GM21360 (cell line): ENCODE measurements around the gene ANKRD33B.

Experiments used
- ATAC-seq: cut with Tn5 transposase; IDR thresholded peaks from one replicate; pipeline ENCODE4 v1.9.1; 2021; ENCODE audit warnings: mild to moderate bottlenecking, moderate library complexity; ENCODE audit not compliant: unreplicated experiment

The ANKRD33B gene

DNA sequence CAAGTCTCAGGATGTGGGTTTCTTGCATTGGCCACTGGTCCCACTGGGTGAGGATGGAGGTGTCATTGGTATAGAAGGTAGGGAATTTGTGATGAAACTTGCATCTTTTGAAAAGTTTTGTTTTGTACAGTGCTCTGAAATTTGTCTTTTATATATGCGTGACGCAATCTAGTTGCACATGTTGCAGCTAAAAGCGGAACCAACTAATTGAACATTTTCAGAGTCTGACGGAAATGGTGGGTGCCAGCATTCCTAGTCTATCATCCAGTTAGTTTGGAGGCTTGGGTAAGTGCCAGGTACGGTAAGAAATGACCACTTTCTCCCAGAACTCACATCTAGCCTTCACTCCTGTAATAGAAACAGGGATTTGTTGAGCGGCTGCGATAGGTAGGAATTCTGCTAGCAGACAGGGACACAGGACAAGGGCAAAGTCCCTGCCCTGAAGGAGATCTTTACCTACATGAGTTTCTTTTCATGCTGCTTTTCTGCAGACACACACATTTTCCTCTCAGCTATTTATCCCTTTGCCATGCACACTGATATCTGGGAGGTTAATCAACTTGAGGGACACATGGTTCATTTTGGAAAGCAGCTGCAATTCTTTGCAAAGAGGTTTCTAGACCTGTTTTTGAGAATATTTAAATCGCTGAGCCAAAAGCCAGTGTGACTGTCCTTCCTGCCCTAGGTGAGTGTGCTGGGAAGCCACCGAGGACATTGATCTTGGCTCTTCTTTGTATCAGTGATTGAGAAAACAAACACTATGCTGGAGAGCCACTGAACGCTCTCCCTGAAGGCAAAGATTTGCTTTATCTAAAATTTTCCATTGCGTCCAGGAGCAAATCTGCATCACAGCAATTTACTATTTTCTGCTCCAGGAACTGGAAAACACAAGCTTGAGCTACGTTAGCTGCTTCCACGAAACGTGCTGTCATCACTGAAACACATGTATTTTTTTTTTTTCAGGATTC lies 107.5 kb downstream of the ANKRD33B start:
- ATAC-seq = no peak

DNA sequence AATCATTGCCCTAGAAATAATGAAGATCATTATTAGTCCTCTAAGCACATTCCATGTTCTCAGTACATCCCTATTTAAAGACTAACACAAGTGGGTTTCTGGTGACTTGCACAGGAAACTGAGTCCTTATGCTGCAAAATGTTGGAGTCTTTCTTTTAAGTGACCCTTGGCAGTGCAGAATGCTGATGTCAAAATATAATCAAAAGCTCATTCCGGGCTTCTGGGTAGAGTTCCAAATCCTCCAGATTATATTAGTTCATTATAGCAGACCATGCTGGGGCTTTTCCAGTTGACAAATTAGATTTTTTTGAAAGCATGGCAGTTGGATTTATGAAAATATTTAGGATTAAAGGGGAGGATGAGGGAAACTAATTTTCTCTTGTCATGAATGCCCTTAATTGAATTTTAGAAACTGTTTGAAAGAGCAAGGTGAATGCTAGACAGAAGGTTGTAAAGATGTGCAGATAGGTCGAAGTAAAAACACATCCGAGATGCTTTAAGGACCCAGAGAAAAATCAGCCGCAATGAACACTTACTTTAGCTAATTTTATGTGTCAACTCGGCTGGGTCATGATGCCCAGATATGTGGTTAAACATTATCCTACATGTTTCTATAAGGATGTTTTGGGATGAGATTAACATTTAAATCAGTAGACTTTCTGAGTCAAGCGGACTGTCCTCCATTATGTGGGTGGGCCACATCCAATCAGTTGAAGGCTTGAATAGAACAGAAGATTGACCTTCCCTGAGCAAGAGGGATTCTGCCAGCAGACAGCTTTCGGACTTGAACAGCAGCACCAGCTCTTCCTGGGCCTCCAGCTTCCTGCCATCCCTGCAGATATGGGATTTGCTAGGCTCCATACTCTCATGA lies 108.5 kb downstream of the ANKRD33B start:
- no peak for ATAC-seq

DNA sequence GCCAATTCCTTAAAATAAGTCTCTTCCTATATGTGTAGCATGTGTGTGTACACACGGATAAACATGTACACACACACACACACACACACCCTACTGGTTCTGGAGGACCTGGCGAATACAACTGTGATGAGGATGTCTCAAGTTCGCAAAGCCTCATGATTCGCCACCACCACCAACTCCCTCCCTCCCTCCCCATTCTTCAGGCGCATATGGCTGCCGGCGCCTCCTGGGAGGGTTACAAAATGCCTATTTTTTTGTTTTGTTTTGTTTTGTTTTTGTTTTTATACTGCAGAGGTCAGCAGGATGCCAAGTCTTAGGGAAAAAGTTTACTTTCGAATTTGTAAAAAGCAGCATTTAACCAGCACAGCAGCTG lies 109.1 kb downstream of the ANKRD33B start:
- ATAC-seq = no peak

DNA sequence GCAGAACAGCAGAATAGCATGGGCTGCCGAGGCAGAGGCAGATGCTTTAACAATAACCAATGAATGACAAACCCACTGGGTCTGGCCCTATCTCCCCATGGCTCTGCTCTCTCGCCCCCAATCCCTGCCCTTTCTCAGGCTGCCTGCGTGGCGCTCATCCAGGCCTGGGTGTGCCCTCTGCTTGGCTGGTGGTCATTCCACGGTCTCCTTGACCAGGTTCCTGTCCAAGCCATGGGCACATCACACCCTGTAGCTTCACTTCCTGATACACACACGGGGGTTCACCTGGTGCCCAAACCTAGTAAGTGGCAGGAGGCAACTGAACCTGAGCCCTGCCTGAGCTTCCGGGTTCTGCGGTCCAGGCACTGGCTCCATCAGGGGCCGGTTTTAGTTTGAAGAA lies 109.5 kb downstream of the ANKRD33B start:
- no peak for ATAC-seq

DNA sequence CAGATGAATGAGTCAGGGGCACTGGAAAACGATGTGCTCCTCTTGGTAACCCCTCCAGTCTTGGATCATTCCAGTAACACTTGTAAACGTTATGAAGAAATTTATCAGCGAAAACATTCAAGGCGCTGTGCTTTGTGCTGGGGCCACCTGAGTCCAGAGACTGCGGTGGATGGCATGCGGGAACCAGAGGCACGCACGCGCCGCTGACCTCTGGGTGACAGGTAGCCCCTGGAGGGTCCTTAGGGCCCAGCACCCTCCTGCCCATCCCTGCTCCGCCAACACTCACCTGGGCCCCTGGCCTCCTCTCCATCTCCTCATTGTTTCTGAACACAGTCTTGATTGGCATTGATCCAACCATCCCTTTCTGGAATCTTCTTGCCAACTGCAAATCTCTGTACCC lies 110.2 kb downstream of the ANKRD33B start:
- ATAC-seq = no peak

DNA sequence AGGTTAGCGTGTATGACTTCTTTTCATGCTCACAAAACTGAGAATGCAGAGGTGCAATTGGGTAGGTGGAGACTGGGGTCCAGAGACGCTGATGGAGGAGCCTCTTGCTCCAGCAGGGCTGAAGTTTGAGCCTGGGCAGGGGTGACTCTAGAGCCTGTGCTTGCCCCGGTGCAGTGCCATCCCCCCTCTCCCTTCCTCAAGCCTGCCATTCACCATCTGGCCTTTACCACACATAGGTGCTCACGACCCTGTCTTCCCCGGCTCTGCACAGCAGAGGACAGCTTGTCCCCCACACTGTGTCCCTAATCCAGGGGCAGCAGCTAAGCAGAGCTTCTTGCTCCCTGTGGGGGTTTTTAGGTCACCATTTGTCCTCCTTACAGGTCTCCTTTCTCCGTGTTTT lies 110.7 kb downstream of the ANKRD33B start:
- no peak for ATAC-seq

DNA sequence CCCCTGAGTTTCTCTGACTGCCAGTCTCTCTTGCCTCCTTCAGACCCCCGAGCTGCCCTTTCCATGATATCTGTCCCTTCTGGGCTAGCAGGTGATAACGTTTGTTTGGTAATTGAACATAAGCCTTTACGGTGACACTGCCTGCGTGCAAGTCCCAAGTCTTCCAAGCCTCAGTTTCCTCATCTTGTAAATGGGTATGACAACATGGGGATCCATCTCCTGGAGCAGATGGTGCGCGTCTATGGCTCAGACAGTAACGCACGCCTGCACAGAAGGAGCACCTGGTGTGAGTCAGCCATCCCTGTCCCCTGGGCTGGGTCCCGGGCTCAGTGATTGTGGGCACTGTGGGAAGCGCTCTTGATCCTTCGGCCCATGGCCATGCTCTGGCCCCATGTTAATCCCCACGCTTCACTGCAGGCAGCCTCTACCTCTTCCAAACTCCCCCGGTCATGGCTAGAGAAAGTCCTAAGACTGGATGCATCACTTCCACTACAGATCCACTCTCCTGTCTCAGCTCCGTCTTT lies 111.4 kb downstream of the ANKRD33B start:
- no peak for ATAC-seq

DNA sequence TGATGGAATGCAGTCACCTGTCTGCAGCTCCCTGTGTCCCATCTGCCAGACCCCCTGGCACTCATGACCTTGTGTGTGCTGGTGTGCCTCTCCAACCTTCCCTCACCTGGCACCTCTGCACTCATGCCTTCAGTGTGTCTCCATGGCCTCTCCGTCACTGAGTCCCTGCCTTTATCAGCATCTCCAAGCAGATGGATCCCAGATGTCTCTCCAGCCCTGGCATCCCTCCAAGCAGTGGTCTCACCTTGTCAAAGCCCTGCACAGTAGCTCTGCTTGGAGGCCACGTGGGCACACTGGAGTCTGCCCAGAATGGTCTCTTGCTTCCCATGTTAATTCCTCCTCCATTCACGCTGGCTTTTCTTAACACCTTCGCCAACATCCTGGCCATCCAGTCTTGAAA lies 112.4 kb downstream of the ANKRD33B start:
- no peak for ATAC-seq

DNA sequence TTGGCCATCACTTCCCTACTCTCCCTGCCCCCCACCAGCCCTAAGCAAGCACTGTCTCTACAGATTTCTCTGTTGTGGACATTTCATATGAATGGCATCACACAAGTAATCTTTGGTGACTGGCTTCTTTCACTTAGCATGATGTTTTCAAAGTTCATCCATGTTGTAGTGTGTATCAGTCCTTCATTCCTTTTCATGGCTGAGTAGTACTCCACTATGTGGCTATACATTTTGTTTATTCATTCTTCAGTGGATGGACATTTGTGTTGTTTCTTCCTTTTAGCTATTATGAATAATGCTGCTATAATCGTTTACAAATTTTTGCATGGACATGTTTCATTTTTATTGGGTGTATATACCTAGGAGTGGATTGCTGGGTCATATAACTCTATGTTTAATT lies 113.1 kb downstream of the ANKRD33B start:
- ATAC-seq = no peak

DNA sequence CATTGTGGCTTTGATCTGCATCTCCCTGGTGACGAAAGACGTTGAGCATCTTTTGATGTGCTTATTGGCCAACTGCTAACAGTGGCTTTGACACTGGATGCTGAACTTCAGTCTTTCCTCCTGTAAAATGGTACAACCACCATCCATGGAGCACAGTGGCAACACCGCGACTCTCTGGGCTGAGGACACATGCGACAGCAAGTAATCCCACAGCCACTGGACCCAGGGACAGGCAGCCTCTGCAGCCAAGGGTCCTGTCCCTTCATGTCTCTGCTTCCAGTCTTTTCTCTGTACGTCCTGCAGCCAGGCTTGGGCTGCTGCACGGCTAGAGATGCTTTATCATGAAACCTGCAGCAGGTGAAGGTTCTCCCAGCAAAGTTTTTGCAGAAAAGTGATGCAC lies 113.7 kb downstream of the ANKRD33B start:
- ATAC-seq = no peak

DNA sequence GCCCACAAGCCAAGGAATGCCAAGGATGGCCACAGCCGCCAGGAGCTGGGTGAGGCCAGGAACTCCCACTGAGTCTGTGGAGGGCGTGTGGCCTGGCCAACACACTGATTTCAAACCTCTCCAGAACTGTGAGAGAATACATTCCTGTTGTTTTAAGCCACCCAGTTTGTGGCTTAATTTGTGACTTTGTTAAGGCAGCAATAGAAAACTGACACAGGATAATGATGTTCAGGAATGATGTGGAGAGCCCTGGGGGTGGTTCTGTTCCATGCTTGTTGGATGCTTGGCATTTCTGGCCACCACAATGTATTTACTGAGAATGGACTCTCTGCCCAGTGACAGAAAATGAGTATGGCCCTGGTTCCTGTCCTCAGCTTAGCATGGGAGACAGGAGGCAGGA lies 114.4 kb downstream of the ANKRD33B start:
- no peak for ATAC-seq

DNA sequence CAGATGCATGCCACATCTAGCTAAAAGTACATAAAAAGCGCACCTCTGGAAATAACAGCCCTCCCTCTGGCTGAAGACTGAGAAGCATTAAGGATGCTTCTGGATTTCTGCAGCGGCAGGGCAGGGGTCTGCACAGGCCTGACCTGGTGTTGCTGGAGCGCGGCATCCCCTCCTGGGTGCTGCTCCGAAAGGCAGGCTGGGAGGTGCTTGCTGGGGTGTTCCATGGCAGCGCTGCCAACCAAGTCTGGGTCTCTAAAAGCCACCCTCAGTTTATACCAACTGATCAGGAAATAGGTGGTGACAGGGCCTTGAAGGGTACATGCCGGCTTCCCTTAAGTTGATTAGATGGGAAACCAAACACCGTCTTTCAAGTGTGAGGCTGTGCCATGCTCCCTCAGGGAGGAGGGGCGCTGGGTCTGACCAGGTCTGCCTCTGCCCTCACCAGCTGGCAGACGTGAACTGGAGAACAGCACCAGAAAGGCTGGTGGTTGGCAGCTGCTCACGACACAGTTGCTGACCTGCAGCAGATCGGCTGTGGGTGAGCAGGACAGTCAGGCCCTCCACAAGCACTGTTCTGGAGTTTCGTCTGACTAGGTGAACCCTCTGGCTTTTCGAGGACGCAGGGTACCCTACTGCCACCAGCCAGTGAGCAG lies 115.6 kb downstream of the ANKRD33B start:
- ATAC-seq = no peak

DNA sequence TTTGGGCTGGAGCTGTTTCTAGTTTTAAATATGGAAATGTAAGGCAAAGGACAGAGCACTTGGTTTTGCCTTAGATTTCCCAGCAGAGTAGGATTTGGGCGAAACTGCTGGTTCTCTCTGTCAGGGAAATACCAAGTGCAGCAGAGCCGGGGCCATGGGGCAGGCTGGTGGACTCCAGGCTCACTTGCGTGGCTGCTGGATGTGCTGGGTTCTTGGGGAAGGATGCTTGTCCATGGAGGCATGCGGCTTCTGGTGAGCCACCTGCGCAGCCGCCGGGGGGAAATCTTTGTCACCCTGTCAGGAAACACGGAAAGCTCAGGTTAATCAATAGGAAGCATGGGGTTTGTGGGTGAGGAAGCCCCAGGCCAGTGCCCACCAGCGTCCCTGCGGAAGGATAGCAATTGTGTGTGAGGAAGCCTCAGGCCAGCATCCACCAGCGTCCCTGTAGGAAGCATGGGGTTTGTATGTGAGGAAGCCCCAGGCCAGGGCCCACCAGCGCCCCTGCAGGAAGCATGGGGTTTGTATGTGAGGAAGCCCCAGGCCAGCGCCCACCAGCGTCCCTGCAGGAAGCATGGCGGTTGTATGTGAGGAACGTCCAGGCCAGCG lies 117.1 kb downstream of the ANKRD33B start:
- ATAC-seq = no peak

DNA sequence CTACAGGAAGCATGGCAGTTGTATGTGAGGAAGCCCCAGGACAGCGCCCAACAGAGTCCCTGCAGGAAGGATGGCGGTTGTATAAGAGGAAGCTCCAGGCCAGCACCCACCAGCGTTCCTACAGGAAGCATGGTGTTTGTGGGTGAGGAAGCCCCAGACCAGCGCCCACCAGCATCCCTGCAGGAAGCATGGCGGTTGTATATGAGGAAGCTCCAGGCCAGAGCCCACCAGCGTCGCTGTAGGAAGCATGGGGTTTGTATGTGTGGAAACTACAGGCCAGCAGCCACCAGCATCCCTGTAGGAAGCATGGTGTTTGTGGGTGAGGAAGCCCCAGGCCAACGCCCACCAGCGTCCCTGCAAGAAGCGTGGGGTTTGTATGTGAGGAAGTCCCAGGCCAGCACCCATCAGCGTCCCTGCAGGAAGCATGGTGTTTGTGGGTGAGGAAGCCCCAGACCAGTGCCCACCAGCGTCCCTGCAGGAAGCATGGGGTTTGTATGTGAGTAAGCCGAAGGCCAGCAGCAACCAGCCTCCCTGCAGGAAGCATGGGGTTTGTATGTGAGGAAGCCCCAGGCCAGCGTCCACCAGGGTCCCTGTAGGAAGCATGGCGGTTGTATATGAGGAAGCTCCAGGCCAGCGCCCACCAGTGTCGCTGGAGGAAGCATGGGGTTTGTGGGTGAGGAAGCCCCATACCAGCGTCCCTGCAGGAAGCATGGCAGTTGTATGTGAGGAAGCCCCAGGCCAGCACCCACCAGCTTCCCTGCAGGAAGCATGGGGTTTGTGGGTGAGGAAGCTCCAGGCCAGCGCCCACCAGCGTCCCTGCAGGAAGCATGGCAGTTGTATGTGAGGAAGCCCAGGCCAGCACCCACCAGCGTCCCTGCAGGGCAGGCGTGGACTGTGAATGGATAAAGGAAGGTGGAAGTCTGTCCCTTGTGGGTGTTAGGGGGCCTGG lies 118.1 kb downstream of the ANKRD33B start:
- ATAC-seq = no peak

DNA sequence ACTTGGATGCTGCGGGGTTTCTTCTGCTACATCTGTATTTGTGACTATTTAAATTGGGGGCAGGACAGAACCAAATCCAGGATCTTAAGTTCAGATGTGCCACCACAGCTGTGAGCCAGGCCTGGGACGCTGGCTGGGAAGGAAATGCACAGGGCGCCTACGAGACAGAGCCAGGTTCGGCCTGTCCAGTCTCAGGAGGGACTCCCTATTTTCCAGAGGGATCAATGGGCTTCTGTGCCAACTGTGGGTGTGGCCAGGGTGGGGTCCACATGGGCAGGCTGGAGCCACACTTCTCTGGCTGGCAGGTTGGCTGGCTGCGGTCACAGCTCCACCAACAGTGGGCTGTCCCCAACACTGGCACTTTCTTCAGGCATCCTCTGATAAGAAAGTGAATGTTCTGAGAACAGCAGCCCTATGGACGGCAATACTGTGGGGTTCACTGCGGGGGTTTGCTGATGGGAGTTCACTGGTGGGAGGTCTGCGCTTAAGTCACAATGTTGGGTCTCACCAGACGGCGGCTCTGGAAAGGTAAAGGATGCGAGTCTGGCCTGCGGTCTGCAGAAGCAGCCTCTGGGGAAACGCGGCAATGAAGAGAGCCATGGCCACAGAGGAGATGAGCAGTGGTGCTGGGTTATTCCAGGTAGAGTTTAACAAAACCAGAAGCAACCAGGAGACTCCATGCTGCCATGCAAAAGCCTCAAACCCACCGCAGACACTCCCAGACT lies 119.1 kb downstream of the ANKRD33B start:
- ATAC-seq = no peak

DNA sequence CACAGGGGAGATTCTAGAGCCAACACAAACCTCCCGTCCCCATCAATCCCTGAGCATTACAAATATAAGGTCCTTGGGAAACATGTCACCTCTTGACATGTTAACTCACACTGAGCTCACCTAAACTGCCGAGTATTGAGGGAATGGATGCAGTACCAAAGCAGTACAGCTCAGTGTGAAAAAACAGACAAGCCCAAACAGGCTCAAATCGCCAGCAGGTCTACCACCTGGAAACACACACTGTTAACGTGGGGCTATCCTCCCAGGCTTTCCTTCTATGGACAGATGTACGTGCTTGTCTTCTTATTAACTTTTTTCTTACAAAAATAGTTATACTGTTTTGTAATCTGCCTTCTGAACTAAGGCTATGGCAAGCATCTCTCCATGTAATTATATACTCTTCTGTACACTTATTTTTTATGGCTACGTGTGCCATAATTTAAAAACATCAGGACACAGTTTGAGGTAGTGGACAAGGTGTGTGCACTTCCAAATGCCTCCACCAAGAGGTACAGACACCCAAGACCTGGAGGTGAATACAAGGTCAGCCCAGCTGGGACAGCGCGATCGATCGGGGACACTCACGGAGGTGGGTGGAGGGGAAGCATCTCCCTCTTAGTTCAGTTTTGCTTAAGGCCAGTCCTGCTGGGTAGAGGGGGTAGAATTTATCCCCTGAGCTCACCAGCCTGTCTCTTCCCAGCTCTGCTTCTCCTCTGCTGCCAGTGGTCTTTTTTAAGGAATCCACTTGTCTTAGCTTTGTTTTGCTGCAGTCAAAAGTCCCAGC lies 120.6 kb downstream of the ANKRD33B start:
- peak; percentile 69 for ATAC-seq

DNA sequence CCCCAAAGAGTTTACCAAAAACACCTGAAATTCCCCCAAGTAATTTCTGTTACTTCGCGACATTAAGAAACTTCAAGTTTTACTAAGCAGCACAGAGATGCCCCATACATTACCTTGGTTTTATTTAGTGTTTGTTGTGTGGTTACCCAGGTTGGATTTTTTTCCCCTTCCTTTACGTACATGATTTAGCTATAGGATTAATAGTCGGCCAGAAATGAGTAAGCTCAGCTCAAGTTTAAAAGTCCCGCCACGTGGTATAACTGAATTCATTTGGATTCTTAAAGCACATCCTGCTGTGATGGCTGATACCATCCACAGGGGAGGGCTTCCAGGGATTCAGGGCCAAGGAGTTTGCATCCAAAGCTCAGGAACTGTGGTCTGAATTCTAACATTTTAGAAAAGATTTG lies 121.2 kb downstream of the ANKRD33B start:
- ATAC-seq = peak; percentile 81

DNA sequence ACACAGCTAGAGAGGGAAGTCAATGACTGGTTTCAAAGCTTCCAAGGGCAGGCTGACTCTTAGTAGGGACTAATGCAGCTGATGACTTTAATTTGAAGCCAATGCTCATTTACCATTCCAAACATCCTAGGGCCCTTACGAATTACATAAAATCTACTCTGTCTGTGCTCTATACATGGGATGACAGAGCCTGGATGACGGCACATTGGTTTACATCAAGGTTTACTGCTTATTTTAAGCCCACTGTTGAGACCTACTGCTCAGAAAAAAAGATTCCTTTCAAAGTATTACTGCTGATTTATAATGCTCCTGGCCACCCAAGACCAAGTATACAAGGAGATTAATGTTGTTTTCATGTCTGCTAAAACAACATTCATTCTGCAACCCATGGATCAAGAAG lies 123.0 kb downstream of the ANKRD33B start:
- ATAC-seq = no peak
